Mononuclear cell (primary cell): ENCODE measurements around the gene ATP4B. TPM values are rescaled to one million over a fixed set of nuclear protein-coding genes. Genes with fewer than 3 reads are reported as not detected.

Source experiments
- H3K27me3 ChIP-seq: 2 replicates; pipeline ENCODE4 v1.6.0; 2011; ENCODE audit warnings: low read length, control low read depth; ENCODE audit not compliant: insufficient read depth
- H3K4me1 ChIP-seq: 2 replicates; pipeline ENCODE4 v1.5.1; 2011; ENCODE audit warnings: mild to moderate bottlenecking, low read length, control low read depth; ENCODE audit not compliant: insufficient read depth
- H3K4me3 ChIP-seq: 2 replicates; pipeline ENCODE4 v1.5.1; 2011; ENCODE audit warnings: mild to moderate bottlenecking, low read length, moderate library complexity
- H3K9me3 ChIP-seq: 2 replicates; pipeline ENCODE4 v1.5.1; 2011; ENCODE audit warnings: low read depth, mild to moderate bottlenecking, control low read depth, low read length
- total RNA-seq: library from RNA; depleted of rRNA; stranded (reverse); fragments of >200 nt; gene quantifications from one replicate; pipeline ENCODE4 v1.2.3, GENCODE V29; 2012

The ATP4B gene
- total RNA-seq, 1 donor, result not detected

DNA sequence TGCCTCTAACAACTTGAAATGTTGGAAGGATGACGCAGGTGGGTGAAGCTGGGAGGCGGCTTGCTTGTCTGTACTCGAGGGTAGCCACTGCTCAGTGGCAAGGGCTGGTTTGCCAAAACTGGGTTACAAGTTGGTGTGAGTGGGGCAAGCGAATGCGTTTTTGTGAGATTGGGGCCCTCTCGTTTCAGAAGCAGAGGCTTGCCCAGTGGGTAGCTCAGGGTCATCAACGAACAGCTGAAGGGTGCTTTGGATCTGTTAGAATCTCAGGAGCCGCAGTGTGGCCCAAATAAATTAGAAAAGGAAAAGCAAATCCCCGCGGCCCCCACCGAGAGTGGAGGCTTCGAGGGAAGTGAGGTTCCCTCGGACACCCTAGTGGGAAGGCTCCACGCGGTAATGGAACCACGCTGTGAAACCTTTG lies 7.3 kb downstream of the ATP4B start:
- H3K4me3 ChIP-seq, result no peak overlapping the region
- no peaks in the 10 kb centered on the region for H3K9me3 ChIP-seq
- H3K4me1 ChIP-seq, result no peaks in the 10 kb centered on the region
- H3K27me3 ChIP-seq, result no peaks in the 10 kb centered on the region

DNA sequence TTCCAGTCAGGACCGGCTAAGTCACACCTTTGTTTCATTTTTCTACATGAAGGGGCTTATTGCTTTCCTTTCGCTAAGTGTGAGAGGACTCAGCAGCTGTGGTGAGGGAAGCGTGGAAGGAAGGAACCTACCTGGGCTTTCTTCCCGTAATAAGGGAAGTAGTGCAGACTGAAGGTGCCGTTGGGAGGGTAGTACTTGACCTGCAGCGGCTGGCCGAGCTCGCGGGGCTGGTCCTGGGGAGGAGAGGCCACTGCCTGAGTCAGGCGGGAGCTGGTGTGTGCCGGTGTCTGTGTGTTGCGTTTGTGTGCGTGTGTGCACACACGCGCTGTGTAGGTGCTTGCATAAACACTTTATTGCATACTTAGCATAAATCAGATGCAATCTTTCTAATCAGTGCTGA lies 7.7 kb downstream of the ATP4B start:
- Histone ChIP-seq H3K27me3 (no peaks in the 10 kb centered on the region), H3K9me3 (no peaks in the 10 kb centered on the region), H3K4me1 (no peaks in the 10 kb centered on the region), H3K4me3 (no peak overlapping the region)

DNA sequence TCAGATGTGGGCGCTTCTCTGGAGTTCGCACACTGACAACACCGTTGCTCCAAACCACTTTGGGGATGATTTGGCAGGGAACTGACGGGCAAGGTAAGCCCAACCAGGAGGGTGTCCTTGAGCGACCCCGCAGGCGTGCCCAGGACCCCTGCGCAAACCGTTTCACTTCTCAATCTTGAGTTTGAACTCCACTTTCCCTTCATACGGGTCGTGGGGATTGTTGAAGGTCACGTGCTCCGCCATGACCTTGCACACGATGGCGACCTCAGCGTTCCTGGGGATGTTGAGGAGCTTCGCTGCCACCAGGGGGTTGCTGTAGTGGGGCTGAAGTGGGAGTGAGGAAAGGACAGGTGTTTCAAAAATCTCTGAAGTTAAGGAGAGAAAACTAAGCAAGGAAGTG lies 8.8 kb downstream of the ATP4B start:
- H3K4me3 ChIP-seq, result no peak overlapping the region
- H3K4me1 ChIP-seq, result no peaks in the 10 kb centered on the region
- H3K27me3 ChIP-seq, result no peaks in the 10 kb centered on the region
- no peaks in the 10 kb centered on the region for H3K9me3 ChIP-seq

DNA sequence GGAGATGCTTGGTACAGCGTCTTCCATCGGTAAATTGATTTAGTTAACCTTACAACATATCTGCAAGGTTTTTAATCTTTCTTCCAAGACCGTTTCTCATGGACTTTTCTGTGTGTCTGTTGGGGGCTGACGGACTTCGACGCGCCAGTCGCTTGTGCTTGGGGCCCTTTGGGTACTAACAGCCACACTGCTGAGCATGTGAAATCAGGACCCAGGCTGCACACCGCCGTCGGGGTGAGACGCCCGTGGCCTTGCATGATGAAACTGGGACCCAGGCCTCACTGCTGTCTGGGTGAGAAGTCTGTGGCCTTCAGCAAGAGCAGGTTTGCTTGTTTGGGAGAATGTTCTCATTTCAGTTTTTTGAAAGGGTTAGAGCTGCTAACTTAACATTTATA lies 9.8 kb downstream of the ATP4B start:
- Histone ChIP-seq H3K27me3 (no peaks in the 10 kb centered on the region), H3K4me3 (no peak overlapping the region), H3K9me3 (no peaks in the 10 kb centered on the region), H3K4me1 (no peaks in the 10 kb centered on the region)

DNA sequence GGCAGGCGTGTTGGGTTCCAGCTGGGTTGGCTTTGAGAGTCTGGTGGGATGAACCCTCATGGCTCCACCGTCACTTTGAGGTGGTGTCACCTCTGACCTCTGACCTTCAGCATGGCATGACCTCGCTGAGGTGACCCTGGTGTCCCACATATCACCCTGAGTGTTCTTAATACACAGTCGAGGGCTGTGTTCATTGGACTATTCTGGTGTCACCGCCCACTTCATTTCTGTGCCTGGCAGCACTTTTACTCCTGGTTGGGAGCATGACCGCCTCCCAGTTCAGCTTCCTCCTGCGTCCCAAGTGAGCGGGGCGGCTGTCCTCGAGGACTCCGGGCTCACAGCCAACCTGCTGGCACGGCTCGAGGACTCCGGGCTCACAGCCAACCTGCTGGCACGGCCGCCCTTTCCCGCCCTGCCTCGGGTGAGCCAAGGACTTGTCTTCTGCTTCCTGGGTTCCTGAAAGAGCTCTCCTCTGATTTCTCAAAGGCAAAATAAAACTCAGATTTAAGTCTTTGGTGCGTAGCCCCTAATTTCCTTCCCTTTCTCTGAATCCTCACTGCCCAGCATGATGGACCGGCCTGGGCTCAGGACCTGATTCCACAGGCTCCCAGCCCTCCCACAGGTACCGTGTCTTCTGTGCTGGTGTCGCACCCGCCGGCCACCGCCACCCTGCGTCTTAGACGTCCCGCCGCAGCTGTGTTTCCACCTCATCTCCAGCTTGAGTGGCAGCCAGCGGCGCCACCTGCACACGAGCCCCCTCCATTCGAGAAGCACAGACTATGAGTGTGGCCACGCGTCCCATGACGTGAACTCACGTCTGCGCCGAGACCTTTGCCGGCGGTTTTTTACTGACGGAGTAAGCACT lies 10.4 kb downstream of the ATP4B start:
- H3K4me1 ChIP-seq, result no peaks in the 10 kb centered on the region
- no peak overlapping the region for H3K4me3 ChIP-seq
- no peaks in the 10 kb centered on the region for H3K9me3 ChIP-seq
- no peaks in the 10 kb centered on the region for H3K27me3 ChIP-seq

DNA sequence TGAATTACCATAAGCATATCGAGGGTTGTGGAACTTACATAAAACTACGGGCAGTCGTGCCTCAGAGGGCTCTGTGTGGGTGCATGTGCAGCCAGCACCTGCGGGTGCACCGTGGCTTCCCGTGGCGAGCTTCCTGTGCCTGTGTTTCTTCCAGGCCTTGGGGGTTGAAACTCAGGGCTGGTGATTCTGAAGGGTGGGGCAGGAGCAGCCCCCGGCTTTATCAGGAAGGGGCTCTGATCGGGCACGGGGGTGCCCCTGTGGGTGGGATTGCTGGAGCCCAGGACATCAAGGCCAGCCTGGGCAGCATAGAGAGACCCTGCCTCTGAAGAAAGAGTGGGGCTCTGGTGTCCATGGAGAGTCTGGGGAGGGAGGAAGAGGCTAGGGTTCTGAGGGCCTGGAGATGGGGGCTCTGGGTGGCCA lies 11.1 kb downstream of the ATP4B start:
- H3K9me3 ChIP-seq, result no peaks in the 10 kb centered on the region
- H3K4me1 ChIP-seq, result no peaks in the 10 kb centered on the region
- H3K4me3 ChIP-seq, result no peak overlapping the region
- no peaks in the 10 kb centered on the region for H3K27me3 ChIP-seq

DNA sequence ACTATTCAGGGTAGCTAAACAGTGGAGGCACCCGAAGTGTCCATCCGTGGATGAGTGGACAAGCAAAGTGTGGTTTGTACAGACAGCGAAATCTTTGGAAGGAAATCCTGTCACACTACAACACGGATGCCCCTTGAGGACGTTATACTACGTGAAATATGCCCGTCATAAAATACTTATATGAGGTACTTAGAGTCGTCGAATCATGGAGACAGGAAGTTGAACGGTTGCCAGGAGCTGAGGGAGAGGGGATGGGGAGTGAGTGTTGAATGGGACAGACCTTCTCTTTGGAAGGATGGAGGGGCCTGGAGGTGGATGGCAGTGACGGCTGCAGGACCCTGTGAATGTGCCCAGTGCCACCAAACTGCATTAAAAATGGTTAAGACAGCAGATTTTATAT lies 11.6 kb downstream of the ATP4B start:
- no peaks in the 10 kb centered on the region for H3K27me3 ChIP-seq
- no peak overlapping the region for H3K4me3 ChIP-seq
- no peaks in the 10 kb centered on the region for H3K9me3 ChIP-seq
- H3K4me1 ChIP-seq, result no peaks in the 10 kb centered on the region

DNA sequence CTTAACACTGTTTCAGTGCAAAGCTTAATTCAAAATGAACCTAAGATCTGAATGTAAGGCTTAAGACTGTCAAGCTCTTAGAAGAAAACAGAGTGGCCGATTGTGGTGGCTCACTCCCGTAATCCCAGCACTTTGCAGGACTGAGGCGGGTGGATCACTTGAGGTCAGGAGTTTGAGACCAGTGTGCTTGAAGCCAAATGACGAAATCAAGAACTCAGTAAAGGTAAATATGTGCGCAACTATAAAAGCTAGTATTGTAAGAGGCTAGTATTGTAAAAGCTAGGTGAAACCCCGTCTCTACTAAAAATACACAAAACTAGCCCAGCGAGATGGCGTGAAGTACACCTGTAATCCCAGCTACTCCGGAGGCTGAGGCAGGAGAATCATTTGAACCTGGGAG lies 12.7 kb downstream of the ATP4B start:
- Histone ChIP-seq H3K27me3 (no peaks in the 10 kb centered on the region), H3K9me3 (no peaks in the 10 kb centered on the region), H3K4me3 (no peak overlapping the region), H3K4me1 (no peaks in the 10 kb centered on the region)

DNA sequence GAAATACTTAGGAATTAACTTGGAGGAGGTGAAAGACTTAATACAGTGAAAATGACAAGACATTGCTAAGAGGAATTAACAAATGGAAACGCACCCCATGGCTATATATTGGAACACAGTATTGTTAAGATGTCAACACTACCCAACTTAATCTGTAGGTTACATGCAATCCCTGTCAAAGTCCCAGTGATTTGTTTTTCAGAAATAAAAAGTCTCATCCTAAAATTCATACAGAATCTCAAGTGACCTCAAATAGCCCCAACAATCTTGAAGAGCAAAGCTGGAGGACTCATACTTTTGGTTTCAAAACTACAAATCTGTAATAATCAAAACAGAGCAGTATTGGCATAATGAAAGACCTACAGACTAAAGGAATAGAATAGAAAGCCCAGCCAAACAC lies 13.2 kb downstream of the ATP4B start:
- Histone ChIP-seq H3K4me3 (no peak overlapping the region), H3K4me1 (no peaks in the 10 kb centered on the region), H3K9me3 (no peaks in the 10 kb centered on the region), H3K27me3 (no peaks in the 10 kb centered on the region)

DNA sequence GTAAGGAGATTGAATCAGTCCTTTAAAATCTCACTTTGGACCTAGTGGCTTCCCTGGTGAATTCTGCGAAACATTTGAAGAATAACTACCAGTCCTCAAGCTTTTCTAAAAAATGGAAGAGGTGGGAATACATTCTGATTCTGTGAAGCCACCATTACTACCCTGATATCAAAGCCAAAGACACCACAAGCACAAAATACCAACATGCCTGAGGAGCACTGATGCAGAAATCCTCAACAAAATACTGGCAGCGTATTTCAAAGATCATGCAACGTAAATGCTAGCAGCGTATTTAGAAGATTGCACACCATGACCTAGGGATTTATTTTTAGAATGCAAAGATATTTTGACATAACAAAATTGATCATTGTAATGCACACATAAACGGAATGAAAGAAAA lies 14.4 kb downstream of the ATP4B start:
- Histone ChIP-seq H3K4me3 (no peak overlapping the region), H3K27me3 (no peaks in the 10 kb centered on the region), H3K4me1 (no peaks in the 10 kb centered on the region), H3K9me3 (no peaks in the 10 kb centered on the region)

DNA sequence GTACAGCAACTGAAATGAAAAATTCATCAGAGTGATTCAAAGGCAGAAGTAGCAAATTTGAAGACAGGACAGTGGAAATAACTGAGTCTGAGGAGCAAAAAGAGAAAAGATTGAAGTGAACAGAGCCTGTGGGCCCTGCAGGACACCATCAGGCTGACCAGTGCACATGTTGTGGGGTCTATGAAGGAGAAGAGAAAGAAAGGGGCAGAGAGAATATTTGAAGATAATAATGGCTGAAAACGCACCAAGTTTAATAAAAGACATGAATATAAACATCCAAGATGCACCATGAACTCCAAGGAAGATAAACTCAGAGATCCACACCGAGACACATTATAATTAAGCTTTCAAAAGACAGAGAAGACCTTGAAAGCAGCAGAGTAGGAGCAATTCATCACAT lies 15.4 kb downstream of the ATP4B start:
- Histone ChIP-seq H3K27me3 (no peaks in the 10 kb centered on the region), H3K4me3 (no peak overlapping the region), H3K9me3 (no peaks in the 10 kb centered on the region), H3K4me1 (no peaks in the 10 kb centered on the region)

DNA sequence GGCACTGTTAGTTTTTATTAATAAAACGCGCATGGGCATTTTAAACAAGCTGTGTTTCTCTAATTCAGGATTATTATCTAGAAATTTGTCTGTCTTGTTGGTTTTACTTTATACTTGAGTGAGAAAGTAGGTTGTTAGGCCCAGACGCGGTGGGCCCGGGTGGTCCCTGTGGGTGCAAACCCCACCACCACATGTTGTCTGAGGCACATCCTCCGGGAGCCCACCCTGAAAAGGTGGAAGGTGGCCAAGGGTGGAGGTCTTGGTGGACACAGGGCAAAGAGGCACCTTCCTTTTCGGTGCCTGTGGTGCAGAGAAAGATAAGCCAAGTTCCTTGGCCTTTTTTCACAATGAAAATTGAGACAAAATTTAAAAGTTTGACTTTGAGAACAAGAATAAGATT lies 16.6 kb downstream of the ATP4B start:
- Histone ChIP-seq H3K4me3 (no peak overlapping the region), H3K4me1 (no peaks in the 10 kb centered on the region), H3K9me3 (no peaks in the 10 kb centered on the region), H3K27me3 (no peaks in the 10 kb centered on the region)

DNA sequence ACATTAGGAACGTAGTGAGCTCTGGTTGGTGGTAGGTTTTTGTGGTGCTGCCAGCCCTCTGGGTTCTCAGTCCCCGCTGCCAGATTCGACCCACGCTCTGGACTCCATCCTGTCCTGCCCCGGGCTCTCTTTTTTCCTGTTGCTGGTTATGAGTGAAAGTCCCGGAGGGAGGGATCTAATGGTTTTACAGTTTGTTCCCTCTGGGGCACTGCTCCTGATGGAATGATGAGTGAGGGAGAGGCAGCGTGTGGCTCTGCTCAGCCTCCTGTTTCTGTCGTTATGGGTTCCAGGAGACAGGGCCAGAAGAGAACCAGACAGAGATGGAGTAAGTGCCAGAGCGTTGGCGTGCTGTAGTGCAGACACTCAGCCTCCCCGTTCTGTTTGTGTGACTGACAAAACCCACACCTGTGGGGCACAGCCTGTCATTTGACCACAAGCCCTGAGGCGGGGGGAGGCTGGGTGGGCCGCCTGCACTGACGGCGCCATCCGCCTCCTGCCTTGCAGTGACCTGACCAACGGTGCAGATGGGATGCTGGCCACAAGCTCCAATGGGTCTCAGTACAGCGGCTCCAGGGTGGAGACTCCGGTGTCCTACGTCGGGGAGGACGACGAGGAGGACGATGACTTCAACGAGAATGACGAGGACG lies 18.3 kb downstream of the ATP4B start:
- H3K4me3 ChIP-seq, result no peak overlapping the region
- peaks cover 8% of the 10 kb centered on the region for H3K4me1 ChIP-seq
- no peaks in the 10 kb centered on the region for H3K9me3 ChIP-seq
- no peaks in the 10 kb centered on the region for H3K27me3 ChIP-seq

DNA sequence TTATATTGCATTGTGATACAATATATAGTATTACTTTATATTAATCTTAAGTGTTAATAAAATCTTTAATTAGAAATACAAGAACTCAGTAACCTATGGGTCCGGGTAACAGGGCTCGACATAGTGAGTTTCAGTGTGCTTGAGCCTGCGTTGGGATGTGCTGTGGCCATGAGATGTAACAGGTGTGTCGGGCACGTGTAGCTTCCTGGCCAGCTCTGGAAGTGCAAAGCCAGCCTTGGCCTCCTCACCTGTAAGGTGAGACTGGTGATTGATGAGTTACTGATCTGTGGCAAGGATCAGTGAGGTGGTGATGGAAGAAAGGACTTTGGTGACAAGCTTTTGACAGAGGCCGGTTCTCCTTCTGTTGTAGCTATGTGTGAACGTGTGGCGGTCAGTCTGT lies 19.2 kb downstream of the ATP4B start:
- Histone ChIP-seq H3K4me1 (peaks cover 8% of the 10 kb centered on the region), H3K27me3 (no peaks in the 10 kb centered on the region), H3K4me3 (no peak overlapping the region), H3K9me3 (no peaks in the 10 kb centered on the region)

DNA sequence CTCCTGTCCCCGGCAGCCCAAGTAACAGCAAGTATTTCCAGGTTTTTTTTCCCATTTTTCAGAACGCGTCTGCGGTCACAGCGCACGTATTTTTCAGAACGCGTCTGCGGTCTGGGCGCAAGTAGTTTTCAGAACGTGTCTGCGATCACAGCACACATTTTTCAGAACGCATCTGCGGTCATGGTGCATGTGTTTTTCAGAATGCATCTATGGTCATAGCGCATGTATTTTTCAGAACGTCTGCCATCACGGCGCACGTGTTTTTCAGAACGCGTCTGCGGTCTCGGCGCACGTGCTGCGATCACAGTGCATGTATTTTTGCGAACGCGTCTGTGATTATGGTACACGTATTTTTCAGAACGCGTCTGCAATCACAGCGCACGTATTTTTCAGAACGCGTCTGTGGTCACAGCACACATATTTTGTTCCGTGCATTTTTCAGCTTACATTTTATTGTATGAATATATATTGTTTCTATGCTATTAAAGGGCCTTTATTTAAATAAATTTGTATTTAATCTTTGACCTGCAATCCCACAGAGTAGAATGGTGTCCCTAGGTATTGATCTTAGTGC lies 19.7 kb downstream of the ATP4B start:
- peaks cover 8% of the 10 kb centered on the region for H3K4me1 ChIP-seq
- H3K4me3 ChIP-seq, result no peak overlapping the region
- no peaks in the 10 kb centered on the region for H3K27me3 ChIP-seq
- no peaks in the 10 kb centered on the region for H3K9me3 ChIP-seq
